ENCODE results near the gene PSKH1.
"Not testable (repeated sequence)": the region's sequence is repeated elsewhere in the genome, so short reads cannot be mapped to it uniquely, and the experiment has no call there.

PSKH1 gene

GRCh38 chr16:67885545-67885944 is 7.5 kb upstream of the PSKH1 start:
- in situ Hi-C loops (cut with MboI; ENCODE audit: low sequenced_read_pairs): no loop called here

GRCh38 chr16:67885976-67886375 is 7.1 kb upstream of the PSKH1 start:
- in situ Hi-C loops (cut with MboI; ENCODE audit: low sequenced_read_pairs): no loop called here

DNA sequence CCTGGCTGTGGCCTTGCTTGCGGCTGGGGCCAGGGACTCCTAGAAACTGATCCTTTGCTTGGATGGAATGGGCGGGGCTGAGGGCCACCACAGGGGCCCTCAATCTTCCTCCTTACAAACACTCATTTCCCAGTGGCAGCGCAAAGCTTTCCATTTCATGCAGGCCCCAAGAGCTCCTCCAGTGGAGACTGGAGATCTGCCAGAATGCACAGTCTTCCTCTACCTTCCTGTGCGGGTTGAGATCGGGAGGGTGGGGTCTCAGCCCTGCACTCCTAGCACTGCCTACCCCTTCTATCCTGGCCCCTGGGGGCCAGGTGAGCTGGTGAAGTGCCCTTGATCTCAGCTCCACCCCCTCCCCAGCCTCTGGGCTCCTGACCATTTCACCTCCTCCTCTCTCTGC is 6.7 kb upstream of the PSKH1 start:
- in situ Hi-C loops (cut with MboI; ENCODE audit: low sequenced_read_pairs): no loop called here

DNA sequence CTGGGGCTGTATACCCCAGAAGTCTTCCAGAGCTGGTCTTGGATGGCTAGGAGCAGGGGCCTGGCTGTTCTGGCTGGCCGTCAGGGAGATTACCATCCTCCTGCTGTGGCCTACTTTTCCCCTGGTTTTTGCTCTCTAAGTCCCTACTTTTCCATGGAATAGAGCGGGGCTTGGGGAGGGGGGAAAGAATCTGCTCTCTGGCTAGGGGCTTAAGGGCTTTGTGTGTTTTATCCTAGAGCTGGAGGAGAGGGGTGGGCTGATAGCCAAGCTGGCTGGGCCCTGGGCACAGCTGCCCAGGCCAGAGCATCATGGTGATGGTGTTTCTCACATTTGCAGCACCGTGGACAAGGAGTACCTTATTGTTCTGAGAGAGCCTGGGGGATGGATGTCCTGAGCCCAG is 4.7 kb upstream of the PSKH1 start:
- in situ Hi-C loops (cut with MboI; ENCODE audit: low sequenced_read_pairs): no loop called here

GRCh38 chr16:67892375-67892774 is 679 bp upstream of the PSKH1 start:
- in situ Hi-C loops (cut with MboI; ENCODE audit: low sequenced_read_pairs): no loop called here

- in situ Hi-C loops (cut with MboI; ENCODE audit: low sequenced_read_pairs): no loop called here
These were observed 817 bp downstream of the PSKH1 start for GRCh38 chr16:67893743-67894399.

DNA sequence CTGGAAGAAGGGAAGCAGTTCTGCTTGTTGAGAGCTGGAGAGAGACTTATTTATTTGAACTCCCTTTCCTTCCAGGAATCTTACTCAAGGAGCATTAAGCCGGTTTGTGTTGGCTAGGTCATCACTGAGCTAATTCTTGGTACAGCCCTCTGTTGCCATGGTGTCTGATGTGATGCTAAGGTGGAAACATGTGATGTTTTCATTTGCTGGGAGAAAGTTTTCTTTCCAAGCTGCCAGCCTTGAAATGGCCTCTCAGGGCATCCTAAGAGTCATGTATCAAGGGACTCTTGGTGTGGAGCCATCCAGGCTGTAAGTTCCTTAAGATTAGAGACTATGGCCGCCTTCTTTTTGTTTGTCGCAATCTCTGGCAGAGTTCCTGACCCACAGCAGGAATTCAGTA is 4.2 kb downstream of the PSKH1 start:
- in situ Hi-C loops (cut with MboI; ENCODE audit: low sequenced_read_pairs): no loop called here

DNA sequence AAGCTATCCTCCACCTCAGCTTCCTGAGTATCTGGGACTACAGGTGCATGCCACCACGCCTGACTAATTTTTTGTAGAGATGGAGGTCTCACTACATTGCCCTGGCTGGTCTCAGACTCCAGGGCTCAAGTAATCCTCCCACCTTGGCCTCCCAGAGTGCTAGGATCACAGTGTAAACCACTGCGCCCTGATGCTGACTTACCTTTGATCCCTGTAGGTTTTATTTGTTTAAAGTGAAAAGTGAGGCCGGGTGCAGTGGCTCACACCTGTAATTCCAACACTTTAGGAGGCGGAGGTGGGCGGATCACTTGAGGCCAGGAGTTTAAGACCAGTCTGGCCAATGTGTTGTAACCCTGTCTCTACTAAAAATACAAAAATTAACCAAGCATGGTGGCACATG is 8.7 kb downstream of the PSKH1 start:
- in situ Hi-C loops (cut with MboI; ENCODE audit: low sequenced_read_pairs): no loop called here

GRCh38 chr16:67902831-67903230 is 9.8 kb downstream of the PSKH1 start:
- in situ Hi-C loops (cut with MboI; ENCODE audit: low sequenced_read_pairs): no loop called here

DNA sequence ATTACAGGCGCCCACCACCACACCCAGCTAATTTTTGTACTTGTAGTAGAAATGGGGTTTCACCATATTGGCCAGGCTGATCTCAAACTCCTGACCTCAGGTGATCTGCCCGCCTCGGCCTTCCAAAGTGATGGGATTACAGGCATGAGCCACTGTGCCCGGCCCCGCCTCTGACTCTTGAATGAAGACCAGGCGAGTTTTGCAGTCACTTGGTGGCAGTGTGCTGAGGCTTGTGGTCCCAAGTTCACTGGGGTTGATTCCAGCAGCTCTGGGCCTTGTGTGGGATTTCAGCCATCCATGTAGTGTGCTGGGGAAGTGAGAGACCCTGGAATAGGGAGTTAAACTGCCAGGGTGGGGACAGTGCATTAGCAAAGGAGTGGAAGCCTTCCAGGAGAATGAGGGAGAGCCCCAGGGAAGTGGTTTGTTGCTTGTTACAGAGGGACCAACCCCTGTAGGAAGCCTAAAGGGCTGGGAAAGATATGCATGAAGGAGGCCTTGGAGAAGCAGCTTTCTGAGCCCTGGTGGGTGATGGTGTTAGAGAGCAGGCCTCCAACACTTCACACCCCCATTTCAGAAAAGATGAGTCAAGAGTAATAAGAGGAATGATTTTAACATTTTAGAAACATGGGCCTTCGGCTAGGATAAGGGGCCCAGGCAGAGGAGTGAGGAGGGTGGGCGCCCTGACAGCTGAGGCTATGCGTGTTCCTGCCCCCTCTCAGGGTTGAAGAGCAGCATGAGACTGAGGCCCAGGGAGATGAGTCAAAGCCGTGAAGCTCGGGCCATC is 14.5 kb downstream of the PSKH1 start:
- in situ Hi-C loops (cut with MboI; ENCODE audit: low sequenced_read_pairs): no loop called here

DNA sequence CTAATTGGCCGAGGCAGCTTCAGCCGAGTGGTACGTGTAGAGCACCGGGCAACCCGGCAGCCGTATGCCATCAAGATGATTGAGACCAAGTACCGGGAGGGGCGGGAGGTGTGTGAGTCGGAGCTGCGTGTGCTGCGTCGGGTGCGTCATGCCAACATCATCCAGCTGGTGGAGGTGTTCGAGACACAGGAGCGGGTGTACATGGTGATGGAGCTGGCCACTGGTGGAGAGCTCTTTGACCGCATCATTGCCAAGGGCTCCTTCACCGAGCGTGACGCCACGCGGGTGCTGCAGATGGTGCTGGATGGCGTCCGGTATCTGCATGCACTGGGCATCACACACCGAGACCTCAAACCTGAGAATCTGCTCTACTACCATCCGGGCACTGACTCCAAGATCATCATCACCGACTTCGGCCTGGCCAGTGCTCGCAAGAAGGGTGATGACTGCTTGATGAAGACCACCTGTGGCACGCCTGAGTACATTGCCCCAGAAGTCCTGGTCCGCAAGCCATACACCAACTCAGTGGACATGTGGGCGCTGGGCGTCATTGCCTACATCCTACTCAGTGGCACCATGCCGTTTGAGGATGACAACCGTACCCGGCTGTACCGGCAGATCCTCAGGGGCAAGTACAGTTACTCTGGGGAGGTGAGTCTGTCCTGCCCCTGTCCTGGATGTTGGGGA is 16.1 kb downstream of the PSKH1 start:
- in situ Hi-C loops (cut with MboI; ENCODE audit: low sequenced_read_pairs): no loop called here

DNA sequence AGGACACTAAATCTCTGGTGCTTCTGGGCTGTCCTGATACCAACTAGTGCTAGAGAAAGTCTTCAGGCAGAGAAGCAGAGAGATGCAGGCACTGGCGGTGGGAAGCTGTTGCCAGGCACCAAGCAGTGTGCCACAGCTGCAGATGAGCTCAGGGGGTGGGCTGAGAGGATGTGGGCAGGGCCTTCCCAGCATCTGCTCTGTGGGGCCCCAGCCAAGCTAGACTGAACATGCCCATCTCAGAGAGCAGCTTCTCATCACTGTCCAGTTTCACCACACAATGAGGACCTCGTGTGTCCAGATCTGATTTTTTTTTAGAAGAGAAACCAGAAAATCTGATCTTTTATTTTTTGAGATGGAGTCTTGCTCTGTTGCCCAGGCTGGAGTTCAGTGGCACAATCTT is 17.1 kb downstream of the PSKH1 start:
- in situ Hi-C loops (cut with MboI; ENCODE audit: low sequenced_read_pairs): no loop called here

- in situ Hi-C loops (cut with MboI; ENCODE audit: low sequenced_read_pairs): no loop called here
These were observed 21.9 kb downstream of the PSKH1 start for GRCh38 chr16:67914758-67915495.

DNA sequence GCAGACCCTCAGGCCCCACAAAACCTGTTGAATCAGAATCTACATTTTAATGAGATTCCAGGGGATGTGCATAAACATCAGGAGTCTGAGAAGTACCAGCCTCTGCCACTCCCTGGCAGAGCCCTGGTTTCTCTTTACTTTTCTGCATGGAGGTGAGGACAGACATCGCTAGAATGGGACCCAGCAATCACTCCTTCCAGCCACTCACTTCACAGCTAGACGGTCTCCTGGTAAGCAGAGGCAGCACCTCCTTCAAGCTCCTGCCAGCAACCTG is 22.4 kb downstream of the PSKH1 start:
- in situ Hi-C loops (cut with MboI; ENCODE audit: low sequenced_read_pairs): not testable (repeated sequence)

GRCh38 chr16:67915831-67916723 is 23.0 kb downstream of the PSKH1 start:
- in situ Hi-C loops (cut with MboI; ENCODE audit: low sequenced_read_pairs): no loop called here

DNA sequence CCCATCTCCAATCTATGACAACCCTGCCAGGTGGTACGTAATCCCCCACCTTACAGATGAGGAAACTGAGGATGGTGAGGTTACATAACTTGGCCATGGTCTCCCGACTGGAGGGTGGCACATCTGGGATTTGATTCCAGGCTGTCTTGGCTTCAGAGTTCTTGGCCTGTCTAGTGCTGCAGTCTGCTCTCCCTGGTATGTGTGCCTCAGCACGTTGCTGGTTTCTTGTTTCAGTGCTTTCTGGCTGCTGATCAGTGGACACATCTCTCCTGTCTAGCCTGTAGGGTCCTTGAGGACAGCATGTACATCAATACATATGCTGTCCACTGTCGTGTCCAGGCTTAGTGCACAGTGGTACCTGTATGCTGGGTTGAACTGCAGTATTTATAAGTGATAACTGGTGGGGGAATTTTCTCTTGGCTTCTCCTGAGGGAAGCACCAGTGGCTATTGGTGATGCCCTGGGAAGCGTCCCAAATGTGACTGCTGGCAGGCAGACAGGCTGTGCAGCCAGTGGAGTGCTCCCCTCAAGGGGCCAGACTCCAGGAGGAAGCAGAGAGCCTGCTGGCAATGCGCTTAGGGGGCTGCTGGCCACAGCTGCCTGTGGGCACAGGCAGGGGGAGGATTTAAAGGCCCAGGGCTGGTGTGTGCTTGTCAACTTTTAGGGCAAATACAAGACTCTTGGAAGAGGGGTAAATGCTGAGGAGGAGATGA is 24.2 kb downstream of the PSKH1 start:
- in situ Hi-C loops (cut with MboI; ENCODE audit: low sequenced_read_pairs): no loop called here

GRCh38 chr16:67917852-67918236 is 24.8 kb downstream of the PSKH1 start:
- in situ Hi-C loops (cut with MboI; ENCODE audit: low sequenced_read_pairs): no loop called here

DNA sequence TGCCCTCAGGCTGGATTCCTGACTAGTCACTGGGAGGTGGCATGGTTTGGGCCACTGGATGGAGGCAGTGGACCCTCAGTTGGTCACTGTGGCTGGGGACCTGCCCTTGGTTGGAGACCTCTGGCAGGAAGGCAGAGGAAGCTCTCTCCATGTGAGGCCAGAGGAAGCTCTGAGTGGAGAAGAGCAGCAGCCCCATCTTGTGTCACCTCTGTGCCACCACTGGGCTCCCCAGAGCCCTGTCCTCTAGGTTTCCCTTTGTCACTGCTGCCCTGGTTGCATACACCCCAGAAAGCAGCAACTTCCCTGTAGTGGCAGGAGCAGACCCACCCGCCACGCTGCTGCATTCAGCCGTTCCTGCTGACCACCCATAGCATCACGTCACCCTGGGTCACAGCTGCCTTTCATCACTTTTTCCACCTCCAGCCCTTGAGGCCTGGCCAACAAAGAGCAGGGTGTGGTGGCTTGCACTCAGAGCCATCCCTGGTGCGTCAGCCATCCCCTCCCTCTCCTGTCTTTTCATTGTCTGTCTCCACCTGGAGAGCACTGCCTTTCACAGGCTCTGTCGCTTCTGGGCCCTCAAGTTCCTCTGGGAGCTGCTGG is 26.7 kb downstream of the PSKH1 start:
- in situ Hi-C loops (cut with MboI; ENCODE audit: low sequenced_read_pairs): no loop called here

DNA sequence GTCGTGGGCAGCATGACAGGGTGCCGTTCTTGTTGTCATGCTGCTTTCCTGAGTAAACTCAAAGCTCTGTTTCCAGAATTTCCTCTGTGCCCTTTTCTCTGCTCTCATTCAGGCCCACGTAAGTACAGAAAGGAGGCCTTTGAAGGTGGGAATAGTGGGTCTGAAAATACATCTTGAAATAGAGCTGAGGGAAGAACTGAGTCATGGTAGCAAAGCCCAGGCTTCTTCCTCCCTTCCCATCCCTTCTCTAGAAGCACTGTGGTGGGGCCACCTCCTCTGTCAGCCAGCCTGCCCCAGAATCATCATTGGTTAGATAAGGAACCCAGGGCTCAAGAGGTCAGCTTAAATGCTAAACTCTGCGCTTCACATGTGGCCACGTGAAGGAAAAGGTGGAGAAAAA is 29.2 kb downstream of the PSKH1 start:
- in situ Hi-C loops (cut with MboI; ENCODE audit: low sequenced_read_pairs): no loop called here

- in situ Hi-C loops (cut with MboI; ENCODE audit: low sequenced_read_pairs): no loop called here
These were observed 29.7 kb downstream of the PSKH1 start for GRCh38 chr16:67922740-67923139.
